ENCODE results near the gene ANXA6.

Gene ANXA6

GRCh38 chr5:151104795-151105194 lies 52.8 kb downstream of the ANXA6 start:
- H3K27ac Mint-ChIP-seq = peak overlapping the region; percentile 62
- peaks cover 50 to 68% of the 10 kb centered on the region in 2 donors for H3K4me1 Mint-ChIP-seq
- no peak for ATAC-seq (replicated peaks)

GRCh38 chr5:151101746-151102145 lies 55.8 kb downstream of the ANXA6 start:
- DNase-seq (no peak), ATAC-seq (replicated peaks) (no peak)
- peaks cover 67 to 74% of the 10 kb centered on the region in 2 donors for H3K36me3 Mint-ChIP-seq
- H3K27me3 Mint-ChIP-seq = no peaks in the 10 kb centered on the region
- H3K9me3 Mint-ChIP-seq = no peaks in the 10 kb centered on the region
- H3K27ac Mint-ChIP-seq = peak overlapping the region; percentile 89
- H3K4me1 Mint-ChIP-seq = peaks cover 62 to 73% of the 10 kb centered on the region in 2 donors
- peak overlapping the region in 1 of 2 donors; percentile 12 for H3K4me3 Mint-ChIP-seq

More at GRCh38 chr5:151104795-151105194, 52.8 kb downstream of the ANXA6 start:
- DNase-seq = no peak
- Mint-ChIP-seq H3K4me3 (no peak overlapping the region), H3K9me3 (no peaks in the 10 kb centered on the region), H3K36me3 (peaks cover 82 to 87% of the 10 kb centered on the region in 2 donors), H3K27me3 (no peaks in the 10 kb centered on the region)

GRCh38 chr5:151101151-151101550 lies 56.4 kb downstream of the ANXA6 start:
- Mint-ChIP-seq H3K4me1 (peaks cover 60 to 73% of the 10 kb centered on the region in 2 donors), H3K27ac (peak overlapping the region; percentile 89), H3K9me3 (no peaks in the 10 kb centered on the region), H3K27me3 (no peaks in the 10 kb centered on the region), H3K4me3 (no peak overlapping the region), H3K36me3 (peaks cover 61 to 74% of the 10 kb centered on the region in 2 donors)
- ATAC-seq (replicated peaks) (no peak), DNase-seq (no peak)

GRCh38 chr5:151100681-151101080 lies 56.9 kb downstream of the ANXA6 start:
- Mint-ChIP-seq H3K4me1 (peaks cover 63 to 75% of the 10 kb centered on the region in 2 donors), H3K27ac (peak overlapping the region; percentile 81), H3K27me3 (no peaks in the 10 kb centered on the region), H3K36me3 (peaks cover 59 to 76% of the 10 kb centered on the region in 2 donors), H3K9me3 (no peaks in the 10 kb centered on the region), H3K4me3 (peak overlapping the region in 1 of 2 donors; percentile 57)
- DNase-seq (no peak), ATAC-seq (replicated peaks) (no peak)

GRCh38 chr5:151098768-151099121 lies 58.8 kb downstream of the ANXA6 start:
- DNase-seq = no peak

GRCh38 chr5:151097820-151098767 lies 59.5 kb downstream of the ANXA6 start:
- DNase-seq (no peak), ATAC-seq (replicated peaks) (peak; percentile 63 to 65)
- Mint-ChIP-seq H3K27ac (peak overlapping the region; percentile 81), H3K4me1 (peaks cover 80 to 93% of the 10 kb centered on the region in 2 donors), H3K4me3 (peak overlapping the region; percentile 26 to 49), H3K9me3 (no peaks in the 10 kb centered on the region), H3K36me3 (peaks cover 46 to 63% of the 10 kb centered on the region in 2 donors), H3K27me3 (no peaks in the 10 kb centered on the region)

More at GRCh38 chr5:151098768-151099121, 58.8 kb downstream of the ANXA6 start:
- H3K27ac Mint-ChIP-seq = peak overlapping the region; percentile 81
- peaks cover 78 to 86% of the 10 kb centered on the region in 2 donors for H3K4me1 Mint-ChIP-seq
- ATAC-seq (replicated peaks) = no peak
- no peaks in the 10 kb centered on the region for H3K9me3 Mint-ChIP-seq
- H3K4me3 Mint-ChIP-seq = peak overlapping the region; percentile 26 to 49
- H3K36me3 Mint-ChIP-seq = peaks cover 51 to 68% of the 10 kb centered on the region in 2 donors
- H3K27me3 Mint-ChIP-seq = no peaks in the 10 kb centered on the region

- Mint-ChIP-seq H3K4me1 (peaks cover 86 to 98% of the 10 kb centered on the region in 2 donors), H3K9me3 (no peaks in the 10 kb centered on the region), H3K27me3 (no peaks in the 10 kb centered on the region), H3K36me3 (peaks cover 41 to 56% of the 10 kb centered on the region in 2 donors), H3K4me3 (no peak overlapping the region), H3K27ac (peak overlapping the region; percentile 26)
- DNase-seq = no peak
- ATAC-seq (replicated peaks) = no peak
These were observed 60.5 kb downstream of the ANXA6 start for GRCh38 chr5:151097061-151097460.

GRCh38 chr5:151096001-151096373 lies 61.6 kb downstream of the ANXA6 start:
- Mint-ChIP-seq H3K36me3 (peaks cover 31 to 53% of the 10 kb centered on the region in 2 donors), H3K4me3 (peak overlapping the region; percentile 2 to 44), H3K27me3 (no peaks in the 10 kb centered on the region), H3K27ac (peak overlapping the region; percentile 98), H3K9me3 (no peaks in the 10 kb centered on the region), H3K4me1 (peaks cover 87 to 99% of the 10 kb centered on the region in 2 donors)
- no peak for ATAC-seq (replicated peaks)
- DNase-seq = no peak

GRCh38 chr5:151095341-151096000 lies 62.1 kb downstream of the ANXA6 start:
- H3K9me3 Mint-ChIP-seq = no peaks in the 10 kb centered on the region
- ATAC-seq (replicated peaks) (no peak), DNase-seq (no peak)
- H3K27me3 Mint-ChIP-seq = no peaks in the 10 kb centered on the region
- peaks cover 83 to 98% of the 10 kb centered on the region in 2 donors for H3K4me1 Mint-ChIP-seq
- H3K4me3 Mint-ChIP-seq = peak overlapping the region; percentile 2 to 44
- peaks cover 25 to 47% of the 10 kb centered on the region in 2 donors for H3K36me3 Mint-ChIP-seq
- peak overlapping the region; percentile 98 for H3K27ac Mint-ChIP-seq

GRCh38 chr5:151094852-151095245 lies 62.7 kb downstream of the ANXA6 start:
- Mint-ChIP-seq H3K27ac (peak overlapping the region; percentile 98), H3K9me3 (no peaks in the 10 kb centered on the region), H3K36me3 (peaks cover 19 to 41% of the 10 kb centered on the region in 2 donors), H3K27me3 (no peaks in the 10 kb centered on the region), H3K4me3 (peak overlapping the region; percentile 56 to 85), H3K4me1 (peaks cover 77 to 92% of the 10 kb centered on the region in 2 donors)
- DNase-seq (no peak), ATAC-seq (replicated peaks) (peak in 1 of 2 donors; percentile 4)

- DNase-seq (peak; percentile 79), ATAC-seq (replicated peaks) (peak; percentile 77 to 84)
- Mint-ChIP-seq H3K27ac (peak overlapping the region; percentile 98), H3K4me1 (peaks cover 71 to 85% of the 10 kb centered on the region in 2 donors), H3K9me3 (no peaks in the 10 kb centered on the region), H3K36me3 (peaks cover 13 to 35% of the 10 kb centered on the region in 2 donors), H3K4me3 (peak overlapping the region; percentile 82 to 85), H3K27me3 (no peaks in the 10 kb centered on the region)
These were observed 63.3 kb downstream of the ANXA6 start for GRCh38 chr5:151094030-151094851.

- DNase-seq (no peak), ATAC-seq (replicated peaks) (peak; percentile 2 to 13)
- peaks cover 9 to 28% of the 10 kb centered on the region in 2 donors for H3K36me3 Mint-ChIP-seq
- peak overlapping the region; percentile 98 for H3K27ac Mint-ChIP-seq
- H3K4me1 Mint-ChIP-seq = peaks cover 67 to 83% of the 10 kb centered on the region in 2 donors
- H3K9me3 Mint-ChIP-seq = no peaks in the 10 kb centered on the region
- H3K4me3 Mint-ChIP-seq = peak overlapping the region; percentile 82 to 85
- no peaks in the 10 kb centered on the region for H3K27me3 Mint-ChIP-seq
These were observed 64.1 kb downstream of the ANXA6 start for GRCh38 chr5:151093476-151093889.

- peak overlapping the region; percentile 98 for H3K27ac Mint-ChIP-seq
- DNase-seq (no peak), ATAC-seq (replicated peaks) (peak in 1 of 2 donors; percentile 10)
- peak overlapping the region in 1 of 2 donors; percentile 23 for H3K4me3 Mint-ChIP-seq
- H3K9me3 Mint-ChIP-seq = no peaks in the 10 kb centered on the region
- H3K4me1 Mint-ChIP-seq = peaks cover 62 to 81% of the 10 kb centered on the region in 2 donors
- H3K27me3 Mint-ChIP-seq = no peaks in the 10 kb centered on the region
- H3K36me3 Mint-ChIP-seq = peaks cover 9 to 27% of the 10 kb centered on the region in 2 donors
These were observed 64.8 kb downstream of the ANXA6 start for GRCh38 chr5:151092762-151093161.
